WTC11 (cell line): ENCODE measurements around the gene MRPS14. TPM values are rescaled to one million over a fixed set of nuclear protein-coding genes. Genes with fewer than 3 reads are reported as not detected.

ENCODE experiments used
- ATAC-seq: fragments of 200-7000 bp; cut with Tn5 transposase; 2 replicates; pipeline ENCODE4 v1.10.0; 2021; ENCODE audit warnings: mild to moderate bottlenecking, moderate library complexity
- CTCF ChIA-PET: fragments of 300-600 bp; sonication (Branson Sonifier 250); formaldehyde crosslinking; loops from one replicate; lab custom pipeline; 2021; ENCODE audit warnings: antibody characterized with exemption; lab: Charles Lee
- POLR2A ChIA-PET: fragments of 350-600 bp; sonication (Branson Sonifier 250); formaldehyde crosslinking; loops from one replicate; lab custom pipeline; 2021; ENCODE audit warnings: antibody characterized with exemption; lab: Charles Lee
- DNase-seq: peaks from one replicate; pipeline ENCODE4 v3.0.0; 2021; ENCODE audit warnings: low spot score
- H3K27ac Mint-ChIP-seq: 2 replicates; pipeline ENCODE4 v1.8.0; 2021; ENCODE audit warnings: mixed read lengths
- H3K27me3 Mint-ChIP-seq: 2 replicates; pipeline ENCODE4 v1.8.0; 2021; ENCODE audit warnings: low read depth, mild to moderate bottlenecking, moderate library complexity, mixed read lengths
- H3K36me3 Mint-ChIP-seq: 2 replicates; pipeline ENCODE4 v1.8.0; 2021; ENCODE audit warnings: mixed read lengths
- H3K4me1 Mint-ChIP-seq: 2 replicates; pipeline ENCODE4 v1.8.0; 2022; ENCODE audit warnings: mixed read lengths
- H3K4me3 Mint-ChIP-seq: 2 replicates; pipeline ENCODE4 v1.8.0; 2021; ENCODE audit warnings: mild to moderate bottlenecking, moderate library complexity, mixed read lengths
- H3K9me3 Mint-ChIP-seq: 2 replicates; pipeline ENCODE4 v1.8.0; 2021; ENCODE audit warnings: mixed read lengths
- CREM ChIP-seq: sonication (generic); formaldehyde crosslinking; IDR thresholded peaks from 2 replicates; pipeline ENCODE4 v1.8.1; 2022; ENCODE audit warnings: mild to moderate bottlenecking, missing genetic modification reagents, moderate library complexity
- ERG ChIP-seq: fragments of 250-450 bp; sonication (Bioruptor Pico); IDR thresholded peaks from 2 replicates; pipeline ENCODE4 v1.8.0; 2021; ENCODE audit warnings: mild to moderate bottlenecking
- GABPB1 ChIP-seq: sonication (generic); formaldehyde crosslinking; IDR thresholded peaks from 2 replicates; pipeline ENCODE4 v1.8.1; 2023; ENCODE audit warnings: mild to moderate bottlenecking, missing genetic modification reagents
- MAX ChIP-seq: sonication (generic); formaldehyde crosslinking; IDR thresholded peaks from 2 replicates; pipeline ENCODE4 v1.8.0; 2022; ENCODE audit warnings: mild to moderate bottlenecking, missing genetic modification reagents
- MXD4 ChIP-seq: fragments of 250-450 bp; sonication (Bioruptor Pico); IDR thresholded peaks from 2 replicates; pipeline ENCODE4 v1.8.0; 2021; ENCODE audit warnings: mild to moderate bottlenecking, moderate library complexity, borderline replicate concordance
- NR1H2 ChIP-seq: sonication (generic); formaldehyde crosslinking; IDR thresholded peaks from 2 replicates; pipeline ENCODE4 v1.9.0; 2021; ENCODE audit warnings: mild to moderate bottlenecking, moderate library complexity, missing genetic modification reagents
- USF2 ChIP-seq: sonication (generic); formaldehyde crosslinking; IDR thresholded peaks from 2 replicates; pipeline ENCODE4 v1.8.1; 2023; ENCODE audit warnings: mild to moderate bottlenecking, missing genetic modification reagents, moderate library complexity
- total RNA-seq: library from RNA; stranded (reverse); gene quantifications from 3 replicates; pipeline ENCODE4 v1.2.3, GENCODE V29; 2021
- TF ChIP-seq, protein P1 (sequence below): fragments of 250-450 bp; sonication (Bioruptor Pico); IDR thresholded peaks from 2 replicates; pipeline ENCODE4 v1.9.0; 2021; ENCODE audit warnings: mild to moderate bottlenecking, borderline replicate concordance
- TF ChIP-seq, protein P2 (sequence below): sonication (generic); formaldehyde crosslinking; IDR thresholded peaks from 2 replicates; pipeline ENCODE4 v1.8.1; 2022; ENCODE audit warnings: low read depth, mild to moderate bottlenecking, moderate library complexity, missing genetic modification reagents, borderline replicate concordance

The MRPS14 gene
- total RNA-seq, 1 experiment from 2014 or later: 30.4 TPM

DNA sequence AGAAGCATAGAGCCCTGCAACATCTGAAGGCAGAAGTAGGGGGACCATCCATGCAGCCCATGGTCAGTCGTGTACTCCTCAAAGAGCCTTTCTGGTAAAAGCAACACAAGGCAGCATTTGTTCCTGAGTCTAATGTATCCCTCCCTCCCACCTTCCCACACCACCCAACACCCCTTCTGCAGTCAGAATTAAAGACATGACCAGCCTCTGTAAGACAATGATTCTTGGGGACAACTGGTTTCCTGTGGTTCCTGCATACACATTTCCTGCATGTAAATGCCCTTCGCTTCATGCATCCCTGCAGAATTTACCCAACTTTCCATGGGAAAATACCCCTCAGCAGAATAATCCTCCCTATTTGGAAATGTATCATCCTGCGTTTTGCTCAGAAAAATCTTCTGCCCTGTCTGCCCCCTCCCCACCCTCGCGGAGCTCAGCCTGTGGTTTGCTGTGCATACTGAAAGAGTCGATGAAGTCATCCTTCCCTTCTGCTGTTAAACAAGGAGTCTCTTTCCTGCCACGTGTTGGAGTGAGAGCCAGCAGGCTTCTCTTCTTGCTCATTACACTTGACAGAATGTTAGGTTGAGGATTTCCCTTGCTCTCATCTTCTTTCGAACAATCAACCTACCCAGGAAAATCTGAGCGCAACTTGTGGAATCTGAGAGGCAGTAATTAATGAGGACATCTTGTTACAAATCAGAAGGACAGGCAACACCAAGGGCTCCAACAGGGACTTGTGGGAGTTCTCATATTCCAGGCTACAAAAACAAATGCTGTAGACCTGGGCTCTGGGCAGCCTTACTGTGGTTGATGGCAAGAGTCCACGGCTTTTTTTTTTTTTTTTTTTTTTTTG lies 49.1 kb upstream of the MRPS14 start (continued):
- TF ChIP-seq, protein P1, sequence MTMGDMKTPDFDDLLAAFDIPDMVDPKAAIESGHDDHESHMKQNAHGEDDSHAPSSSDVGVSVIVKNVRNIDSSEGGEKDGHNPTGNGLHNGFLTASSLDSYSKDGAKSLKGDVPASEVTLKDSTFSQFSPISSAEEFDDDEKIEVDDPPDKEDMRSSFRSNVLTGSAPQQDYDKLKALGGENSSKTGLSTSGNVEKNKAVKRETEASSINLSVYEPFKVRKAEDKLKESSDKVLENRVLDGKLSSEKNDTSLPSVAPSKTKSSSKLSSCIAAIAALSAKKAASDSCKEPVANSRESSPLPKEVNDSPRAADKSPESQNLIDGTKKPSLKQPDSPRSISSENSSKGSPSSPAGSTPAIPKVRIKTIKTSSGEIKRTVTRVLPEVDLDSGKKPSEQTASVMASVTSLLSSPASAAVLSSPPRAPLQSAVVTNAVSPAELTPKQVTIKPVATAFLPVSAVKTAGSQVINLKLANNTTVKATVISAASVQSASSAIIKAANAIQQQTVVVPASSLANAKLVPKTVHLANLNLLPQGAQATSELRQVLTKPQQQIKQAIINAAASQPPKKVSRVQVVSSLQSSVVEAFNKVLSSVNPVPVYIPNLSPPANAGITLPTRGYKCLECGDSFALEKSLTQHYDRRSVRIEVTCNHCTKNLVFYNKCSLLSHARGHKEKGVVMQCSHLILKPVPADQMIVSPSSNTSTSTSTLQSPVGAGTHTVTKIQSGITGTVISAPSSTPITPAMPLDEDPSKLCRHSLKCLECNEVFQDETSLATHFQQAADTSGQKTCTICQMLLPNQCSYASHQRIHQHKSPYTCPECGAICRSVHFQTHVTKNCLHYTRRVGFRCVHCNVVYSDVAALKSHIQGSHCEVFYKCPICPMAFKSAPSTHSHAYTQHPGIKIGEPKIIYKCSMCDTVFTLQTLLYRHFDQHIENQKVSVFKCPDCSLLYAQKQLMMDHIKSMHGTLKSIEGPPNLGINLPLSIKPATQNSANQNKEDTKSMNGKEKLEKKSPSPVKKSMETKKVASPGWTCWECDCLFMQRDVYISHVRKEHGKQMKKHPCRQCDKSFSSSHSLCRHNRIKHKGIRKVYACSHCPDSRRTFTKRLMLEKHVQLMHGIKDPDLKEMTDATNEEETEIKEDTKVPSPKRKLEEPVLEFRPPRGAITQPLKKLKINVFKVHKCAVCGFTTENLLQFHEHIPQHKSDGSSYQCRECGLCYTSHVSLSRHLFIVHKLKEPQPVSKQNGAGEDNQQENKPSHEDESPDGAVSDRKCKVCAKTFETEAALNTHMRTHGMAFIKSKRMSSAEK (CRISPR knock-in tag): 0 out of 2 replicates have a peak, but pooled peaks have one; percentile 57
- 0 out of 2 replicates have a peak, but pooled peaks have one; percentile 54 for TF ChIP-seq CREM (CRISPR knock-in tag)
- peak; percentile 45; the same call in 1 of the 2 replicates for TF ChIP-seq USF2 (CRISPR knock-in tag)

- Mint-ChIP-seq H3K36me3 (no peaks in the 10 kb centered on the region), H3K9me3 (no peaks in the 10 kb centered on the region), H3K27ac (no peak overlapping the region)
- DNase-seq: no peak
- POLR2A ChIA-PET: no interaction called here
- TF ChIP-seq, protein P2, sequence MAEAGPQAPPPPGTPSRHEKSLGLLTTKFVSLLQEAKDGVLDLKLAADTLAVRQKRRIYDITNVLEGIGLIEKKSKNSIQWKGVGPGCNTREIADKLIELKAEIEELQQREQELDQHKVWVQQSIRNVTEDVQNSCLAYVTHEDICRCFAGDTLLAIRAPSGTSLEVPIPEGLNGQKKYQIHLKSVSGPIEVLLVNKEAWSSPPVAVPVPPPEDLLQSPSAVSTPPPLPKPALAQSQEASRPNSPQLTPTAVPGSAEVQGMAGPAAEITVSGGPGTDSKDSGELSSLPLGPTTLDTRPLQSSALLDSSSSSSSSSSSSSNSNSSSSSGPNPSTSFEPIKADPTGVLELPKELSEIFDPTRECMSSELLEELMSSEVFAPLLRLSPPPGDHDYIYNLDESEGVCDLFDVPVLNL: no peak
- TF ChIP-seq ERG: no peak
- no peak for TF ChIP-seq MXD4
- TF ChIP-seq NR1H2 (CRISPR knock-in tag): no peak
- no peak for TF ChIP-seq MAX (CRISPR knock-in tag)
- TF ChIP-seq, all 79 proteins: peak for 0
- Mint-ChIP-seq H3K4me3 (no peak overlapping the region), H3K27me3 (peaks cover 13% of the 10 kb centered on the region), H3K4me1 (peaks cover 43% of the 10 kb centered on the region)
- CTCF ChIA-PET: interaction anchor here (1.2 kb wide), 1 partner anchor 54 kb away, joined by 5 read pairs; no protein-coding TSS in a partner anchor
- no peak for ATAC-seq
These were observed 48.2 kb upstream of the MRPS14 start for GRCh38 chr1:175071276-175071943.

GRCh38 chr1:175070818-175071217 lies 47.6 kb upstream of the MRPS14 start:
- Mint-ChIP-seq H3K27ac (no peak overlapping the region), H3K27me3 (peaks cover 13% of the 10 kb centered on the region), H3K4me1 (peaks cover 39% of the 10 kb centered on the region), H3K36me3 (no peaks in the 10 kb centered on the region), H3K4me3 (no peak overlapping the region), H3K9me3 (no peaks in the 10 kb centered on the region)
- TF ChIP-seq GABPB1: no peak
- ChIA-PET POLR2A (no interaction called here), CTCF (no interaction called here)
- DNase-seq (no peak), ATAC-seq (no peak)
